Measurements from ENCODE around the gene PELO. TPM values are rescaled to one million over a fixed set of nuclear protein-coding genes. Genes with fewer than 3 reads are reported as not detected.
A peak's percentile ranks its signal among the peaks of the same experiment; 100 is the strongest.

The PELO gene
- total RNA-seq: 10 to 100 TPM; 10.2 to 22.3 (median 12.9) TPM

- Histone ChIP-seq H3K36me3 (no peaks in the 10 kb centered on the region), H3K9me3 (no peaks in the 10 kb centered on the region), H3K27me3 (no peaks in the 10 kb centered on the region), H3K4me1 (peaks cover 0 to 11% (median 0%) of the 10 kb centered on the region in 4 donors), H3K27ac (peak within 1 kb of the TSS; percentile 68 to 93 (median 78)), H3K4me3 (peak within 1 kb of the TSS; percentile 39 to 84 (median 64))
- peak; percentile 39 to 86 (median 82) for DNase-seq
- TF ChIP-seq CTCF (IDR thresholded peaks at IDR 0.05) (peak in 4 of 6 experiments; percentile 8 to 51 (median 30)), POLR2A (IDR thresholded peaks at IDR 0.05) (no peak)
Observed at GRCh38 chr5:52787600-52788504, at the start of gene PELO, which contains the start of gene ITGA1. PELO (plus strand) TSS chr5:52787916; CDS start chr5:52800395, 12,479 bp downstream. ITGA1 (plus strand) TSS chr5:52787916; CDS start chr5:52788354, 438 bp downstream.

- no peak for DNase-seq
- no peaks in the 10 kb centered on the region for H3K36me3 ChIP-seq
- no peak for TF ChIP-seq POLR2A (IDR thresholded peaks at IDR 0.05)
- no peak for TF ChIP-seq CTCF (IDR thresholded peaks at IDR 0.05)
- H3K27ac ChIP-seq: no peak overlapping the region
- H3K4me1 ChIP-seq: peaks cover 0 to 5% (median 0%) of the 10 kb centered on the region in 4 donors
- no peaks in the 10 kb centered on the region for H3K27me3 ChIP-seq
- H3K4me3 ChIP-seq: no peak overlapping the region
- H3K9me3 ChIP-seq: no peaks in the 10 kb centered on the region
Observed at GRCh38 chr5:52738095-52738506, 49.6 kb upstream of the PELO start.

- DNase-seq: no peak
- Histone ChIP-seq H3K4me1 (peaks cover 0 to 5% (median 0%) of the 10 kb centered on the region in 4 donors), H3K27ac (no peak overlapping the region), H3K36me3 (no peaks in the 10 kb centered on the region), H3K4me3 (no peak overlapping the region), H3K27me3 (no peaks in the 10 kb centered on the region), H3K9me3 (no peaks in the 10 kb centered on the region)
- TF ChIP-seq CTCF (IDR thresholded peaks at IDR 0.05) (no peak), POLR2A (IDR thresholded peaks at IDR 0.05) (no peak)
Observed at GRCh38 chr5:52740007-52740406, 47.7 kb upstream of the PELO start.

- H3K27ac ChIP-seq: peak overlapping the region; percentile 18 to 46 (median 34)
- TF ChIP-seq CTCF (IDR thresholded peaks at IDR 0.05) (no peak), POLR2A (IDR thresholded peaks at IDR 0.05) (no peak)
- H3K27me3 ChIP-seq: no peaks in the 10 kb centered on the region
- no peaks in the 10 kb centered on the region for H3K36me3 ChIP-seq
- H3K9me3 ChIP-seq: no peaks in the 10 kb centered on the region
- DNase-seq: no peak
- no peak overlapping the region for H3K4me3 ChIP-seq
- H3K4me1 ChIP-seq: peaks cover 0 to 4% (median 0%) of the 10 kb centered on the region in 4 donors
Observed at GRCh38 chr5:52743012-52743411, 44.7 kb upstream of the PELO start.

GRCh38 chr5:52743529-52743928, 44.2 kb upstream of the PELO start:
- no peak for DNase-seq
- H3K4me3 ChIP-seq: no peak overlapping the region
- H3K9me3 ChIP-seq: no peaks in the 10 kb centered on the region
- no peaks in the 10 kb centered on the region for H3K27me3 ChIP-seq
- H3K36me3 ChIP-seq: no peaks in the 10 kb centered on the region
- H3K27ac ChIP-seq: peak overlapping the region; percentile 18 to 46 (median 34)
- TF ChIP-seq POLR2A (IDR thresholded peaks at IDR 0.05) (no peak), CTCF (IDR thresholded peaks at IDR 0.05) (no peak)
- no peaks in the 10 kb centered on the region for H3K4me1 ChIP-seq
